GM12878 (cell line): ENCODE results near the gene HYCC1. TPM values are rescaled to one million over a fixed set of nuclear protein-coding genes. Genes with fewer than 3 reads are reported as not detected.

ENCODE experiments used
- ATAC-seq: fragments of 200-7000 bp; cut with Tn5 transposase; 3 replicates; pipeline ENCODE4 v1.9.1; 2020; ENCODE audit warnings: mild to moderate bottlenecking, moderate library complexity
- BruUV-seq: library from RNA; stranded (reverse); fragments of 400-500 nt; replicated peaks from 2 replicates; lab custom pipeline; 2021; lab: Mats Ljungman, UMichigan
- CTCF ChIA-PET: fragments of 300-600 bp; sonication (Branson Sonifier 250); formaldehyde crosslinking; extraction: SDS; loops from one replicate; lab custom pipeline; 2021; ENCODE audit warnings: inconsistent platforms; lab: Yijun Ruan, JAX
- POLR2A ChIA-PET: fragments of 350-600 bp; formaldehyde crosslinking; extraction: SDS; loops from one replicate; lab custom pipeline; 2021; ENCODE audit warnings: inconsistent platforms; lab: Charles Lee
- RAD21 ChIA-PET: fragments of 300-600 bp; sonication (Branson Sonifier 250); formaldehyde crosslinking; loops from one replicate; lab custom pipeline; 2023; ENCODE audit warnings: antibody characterized with exemption; ENCODE audit not compliant: unreplicated experiment; lab: Charles Lee
- SMC1A ChIA-PET: fragments of 300-600 bp; sonication (Branson Sonifier 250); formaldehyde crosslinking; loops from one replicate; lab custom pipeline; 2023; ENCODE audit not compliant: unreplicated experiment, uncharacterized antibody; lab: Charles Lee
- DNase-seq: peaks from one replicate; pipeline ENCODE4 v3.0.0-alpha.2; 2011; ENCODE audit warnings: low read depth, low spot score
- FAIRE-seq: peaks from 3 replicates; lab custom pipeline; 2011; peaks lifted over from hg19 to GRCh38; lab: Jason Lieb, UNC
- H2AFZ ChIP-seq: 2 replicates; pipeline ENCODE4 v1.6.0; 2011; ENCODE audit warnings: low read depth, low read length, control low read depth; ENCODE audit not compliant: control insufficient read depth
- H3K27ac ChIP-seq: 2 replicates; pipeline ENCODE4 v1.5.1; 2011; ENCODE audit warnings: control low read depth; ENCODE audit not compliant: control insufficient read depth, insufficient read depth
- H3K27me3 ChIP-seq, 2 experiments: replicated peaks in 1 of 2; 2 replicates each; pipeline versions ENCODE4 v1.6.0 to v1.6.1; 2011; ENCODE audit warnings: low read length in 1 of 2; ENCODE audit not compliant: control insufficient read depth in 2 of 2, insufficient read depth in 2 of 2
- H3K36me3 ChIP-seq, 2 experiments: 2 replicates each; pipeline ENCODE4 v1.5.1; 2011; ENCODE audit warnings: low read length in 1 of 2; ENCODE audit not compliant: control insufficient read depth in 2 of 2, insufficient read depth in 2 of 2
- H3K4me1 ChIP-seq: 2 replicates; pipeline ENCODE4 v1.6.1; 2011; ENCODE audit warnings: mild to moderate bottlenecking, low read length, moderate library complexity, mixed read lengths; ENCODE audit not compliant: control insufficient read depth, insufficient read depth
- H3K4me2 ChIP-seq: 2 replicates; pipeline ENCODE4 v1.6.0; 2011; ENCODE audit warnings: control low read depth; ENCODE audit not compliant: control insufficient read depth, insufficient read depth
- H3K4me3 ChIP-seq: fragments of 200-600 bp; sonication (generic); 2 replicates; pipeline ENCODE4 v1.5.1; 2016
- H3K79me2 ChIP-seq: 2 replicates; pipeline ENCODE4 v1.6.0; 2011; ENCODE audit warnings: low read length; ENCODE audit not compliant: control insufficient read depth, insufficient read depth
- H3K9ac ChIP-seq: 2 replicates; pipeline ENCODE4 v1.8.0; 2011; ENCODE audit warnings: low read length, control low read depth, mixed read lengths; ENCODE audit not compliant: control insufficient read depth, insufficient read depth
- H3K9me3 ChIP-seq: replicated peaks from 3 replicates; pipeline ENCODE4 v1.5.1; 2011; ENCODE audit warnings: mild to moderate bottlenecking, low read length; ENCODE audit not compliant: control insufficient read depth, insufficient read depth
- H4K20me1 ChIP-seq: 2 replicates; pipeline ENCODE4 v1.6.0; 2011; ENCODE audit not compliant: control insufficient read depth, insufficient read depth
- ASH2L ChIP-seq: fragments of 300-600, 200-600 bp; sonication (generic); IDR thresholded peaks from 2 replicates; pipeline ENCODE4 v1.6.1; 2017; ENCODE audit warnings: low read depth, mild to moderate bottlenecking, borderline replicate concordance
- CHD4 ChIP-seq: fragments of 200-600 bp; sonication (generic); IDR thresholded peaks from 2 replicates; pipeline ENCODE4 v1.6.1; 2016; ENCODE audit warnings: mild to moderate bottlenecking
- EP300 ChIP-seq, 2 experiments: fragments of 150-350 bp in 1 of 2; IDR thresholded peaks; 2 replicates each; pipeline ENCODE4 v1.6.1; 2011 to 2012; ENCODE audit warnings: low read depth in 2 of 2, low read length in 2 of 2, borderline replicate concordance in 1 of 2, improper control_type of control experiment in 1 of 2, inconsistent platforms in 1 of 2; ENCODE audit not compliant: control insufficient read depth in 1 of 2
- GABPA ChIP-seq: IDR thresholded peaks from 2 replicates; pipeline ENCODE4 v1.6.1; 2014; ENCODE audit warnings: antibody characterized with exemption, low read depth, mild to moderate bottlenecking, inconsistent platforms
- KDM1A ChIP-seq: fragments of 200-600 bp; sonication (generic); IDR thresholded peaks from 2 replicates; pipeline ENCODE4 v1.6.1; 2016; ENCODE audit warnings: borderline replicate concordance
- PML ChIP-seq: IDR thresholded peaks from 2 replicates; pipeline ENCODE4 v1.6.1; 2012; ENCODE audit warnings: low read length, inconsistent platforms
- POLR2AphosphoS5 ChIP-seq: IDR thresholded peaks from 2 replicates; pipeline ENCODE4 v1.6.1; 2011; ENCODE audit warnings: mild to moderate bottlenecking, low read length, inconsistent platforms
- RELA ChIP-seq: fragments of 450-650 bp; IDR thresholded peaks from 2 replicates; pipeline ENCODE4 v1.8.0; 2014; ENCODE audit warnings: borderline replicate concordance; ENCODE audit not compliant: partially characterized antibody
- TBL1XR1 ChIP-seq: IDR thresholded peaks from 2 replicates; pipeline ENCODE4 v1.6.1; 2012; ENCODE audit warnings: low read depth, low read length, improper control_type of control experiment
- ZBED1 ChIP-seq: IDR thresholded peaks from 2 replicates; pipeline ENCODE4 v1.6.1; 2016; ENCODE audit warnings: borderline replicate concordance
- ZNF24 ChIP-seq: fragments of 450-650 bp; IDR thresholded peaks from 2 replicates; pipeline ENCODE4 v1.6.1; 2017; ENCODE audit warnings: antibody characterized with exemption, mild to moderate bottlenecking
- WGBS: methylation state at CpG from one replicate; pipeline ENCODE4 v1.1.6; 2016; ENCODE audit warnings: low lambda C conversion rate; ENCODE audit not compliant: insufficient replicate concordance, insufficient coverage; ENCODE audit errors: missing lambda C conversion rate; 5-methylcytosine and 5-hydroxymethylcytosine counted together
- in situ Hi-C: fragments of 300-500 bp; cut with MboI; formaldehyde crosslinking; loops from 9 replicates; pipeline ENCODE4 v1.14.3; 2018; ENCODE audit warnings: mixed read lengths
- intact Hi-C: fragments of 100-400 bp; cut with micrococcal nuclease; formaldehyde crosslinking; loops from one replicate; pipeline ENCODE4 v1.14.2; 2022; ENCODE audit not compliant: unreplicated experiment
- polyA plus RNA-seq, 11 experiments: library from polyadenylated mRNA; depleted of rRNA in 4 of 11; unstranded in 6 of 11; stranded (reverse) in 5 of 11; fragments of >200 nt; fragmentation: Nextera tagmentation in 4 of 11; fragmentation: Illumina TruSeq in 1 of 11; extraction: Ambion mirVana in 4 of 11; extraction: Trizol in 1 of 11; gene quantifications; 1 replicate in 1 of 11; 2 replicates in 10 of 11; pipeline versions ENCODE4 v1.2.1 to v1.2.3, GENCODE V29; 2011 to 2016; ENCODE audit warnings: inconsistent platforms in 2 of 11, missing spikeins in 2 of 11, low read depth in 1 of 11
- total RNA-seq, 4 experiments: library from RNA; depleted of rRNA in 3 of 4; stranded (reverse); fragments of >200 nt in 3 of 4; fragmentation: Illumina TruSeq in 1 of 4; extraction: Trizol in 1 of 4; gene quantifications; 2 replicates each; pipeline versions ENCODE4 v1.2.1 to v1.2.3, GENCODE V29; 2013 to 2021
- TF ChIP-seq, protein P1 (sequence below): fragments of 450-650 bp; IDR thresholded peaks from 2 replicates; pipeline ENCODE4 v1.6.1; 2016; ENCODE audit warnings: mild to moderate bottlenecking
- TF ChIP-seq, protein P2 (sequence below): fragments of 450-650 bp; IDR thresholded peaks from 2 replicates; pipeline ENCODE4 v1.6.1; 2017; ENCODE audit warnings: mild to moderate bottlenecking, low read depth, inconsistent platforms; ENCODE audit not compliant: poor library complexity, severe bottlenecking
- TF ChIP-seq, protein P3 (sequence below): IDR thresholded peaks from 2 replicates; pipeline ENCODE4 v1.6.1; 2011; ENCODE audit warnings: low read depth, mild to moderate bottlenecking, low read length, moderate library complexity, borderline replicate concordance; ENCODE audit errors: extremely low read depth
- TF ChIP-seq, protein P4 (sequence below): fragments of 450-650 bp; IDR thresholded peaks from 2 replicates; pipeline ENCODE4 v1.6.1; 2017; ENCODE audit warnings: mild to moderate bottlenecking, moderate library complexity
- TF ChIP-seq, protein P5 (sequence below): fragments of 450-650 bp; IDR thresholded peaks from 2 replicates; pipeline ENCODE4 v1.6.1; 2014; ENCODE audit warnings: mild to moderate bottlenecking

Gene HYCC1
- total and polyA plus RNA-seq, 10 of the 15 experiments (the other 5 are each of a cell fraction or from before 2014, with no cell fraction given): 8.5 to 62.9 (median 33.1) TPM

DNA sequence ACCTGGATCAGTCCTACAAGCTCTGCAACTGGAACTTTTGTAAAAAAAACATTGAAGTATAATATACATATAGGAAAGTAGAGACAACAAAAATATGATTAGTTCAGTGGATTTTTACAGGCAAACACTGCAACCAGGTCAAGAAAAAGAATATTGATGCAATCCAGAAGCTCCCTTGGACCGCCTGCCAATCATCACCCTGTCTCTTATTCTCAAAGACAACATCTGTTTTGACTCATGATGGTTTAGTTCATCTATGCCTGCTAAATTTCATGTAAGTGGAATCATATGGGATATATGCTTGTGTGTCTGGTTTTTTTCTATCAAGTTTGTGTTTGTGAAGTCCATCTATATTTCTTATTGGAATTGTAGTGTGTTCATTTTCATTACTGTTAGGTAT lies 7.7 kb upstream of the HYCC1 start:
- Histone ChIP-seq H4K20me1 (no peaks in the 10 kb centered on the region), H3K9ac (no peak overlapping the region), H3K27ac (no peak overlapping the region), H3K27me3 (no peaks in the 10 kb centered on the region), H3K4me2 (no peak overlapping the region), H3K79me2 (no peaks in the 10 kb centered on the region), H2AFZ (no peak overlapping the region), H3K4me1 (peaks cover 11% of the 10 kb centered on the region), H3K9me3 (no peaks in the 10 kb centered on the region; the same call in 2 of the 3 replicates), H3K4me3 (no peak overlapping the region), H3K36me3 (no peaks in the 10 kb centered on the region)
- no peak for ATAC-seq
- intact Hi-C loops: no loop called here
- ChIA-PET RAD21 (no interaction called here), SMC1A (interaction anchor here (0.6 to 1.7 kb wide), 3 partner anchors 28 to 197 kb away, joined by 3 to 8 read pairs (median 3); no protein-coding TSS in a partner anchor), CTCF (interaction anchor here (1.4 to 2.6 kb wide), 2 partner anchors 34 to 64 kb away, joined by 5 to 17 read pairs; no protein-coding TSS in a partner anchor), POLR2A (interaction anchor here (0.8 to 1.2 kb wide), 3 partner anchors 69 to 197 kb away, joined by 3 read pairs; partner anchors contain the start of gene KLHL7)
- in situ Hi-C loops: no loop called here
- BruUV-seq: no TSS peak
- no peak for FAIRE-seq
- WGBS: 95% methylated on average over 1 of the region's 1 CpG
- no peak for DNase-seq
- TF ChIP-seq, protein P1, sequence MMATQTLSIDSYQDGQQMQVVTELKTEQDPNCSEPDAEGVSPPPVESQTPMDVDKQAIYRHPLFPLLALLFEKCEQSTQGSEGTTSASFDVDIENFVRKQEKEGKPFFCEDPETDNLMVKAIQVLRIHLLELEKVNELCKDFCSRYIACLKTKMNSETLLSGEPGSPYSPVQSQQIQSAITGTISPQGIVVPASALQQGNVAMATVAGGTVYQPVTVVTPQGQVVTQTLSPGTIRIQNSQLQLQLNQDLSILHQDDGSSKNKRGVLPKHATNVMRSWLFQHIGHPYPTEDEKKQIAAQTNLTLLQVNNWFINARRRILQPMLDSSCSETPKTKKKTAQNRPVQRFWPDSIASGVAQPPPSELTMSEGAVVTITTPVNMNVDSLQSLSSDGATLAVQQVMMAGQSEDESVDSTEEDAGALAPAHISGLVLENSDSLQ: no peak
- TF ChIP-seq ZBED1 (no peak), GABPA (no peak), KDM1A (no peak), CHD4 (no peak), RELA (no peak), ZNF24 (no peak), POLR2AphosphoS5 (no peak), EP300 (IDR thresholded peaks at IDR 0.05; ENCODE audit: borderline replicate concordance in 1 of 2, control insufficient read depth in 1 of 2, low read depth in 2 of 2, low read length in 2 of 2) (no peak), ASH2L (no peak), PML (no peak), TBL1XR1 (no peak)
- TF ChIP-seq, protein P2, sequence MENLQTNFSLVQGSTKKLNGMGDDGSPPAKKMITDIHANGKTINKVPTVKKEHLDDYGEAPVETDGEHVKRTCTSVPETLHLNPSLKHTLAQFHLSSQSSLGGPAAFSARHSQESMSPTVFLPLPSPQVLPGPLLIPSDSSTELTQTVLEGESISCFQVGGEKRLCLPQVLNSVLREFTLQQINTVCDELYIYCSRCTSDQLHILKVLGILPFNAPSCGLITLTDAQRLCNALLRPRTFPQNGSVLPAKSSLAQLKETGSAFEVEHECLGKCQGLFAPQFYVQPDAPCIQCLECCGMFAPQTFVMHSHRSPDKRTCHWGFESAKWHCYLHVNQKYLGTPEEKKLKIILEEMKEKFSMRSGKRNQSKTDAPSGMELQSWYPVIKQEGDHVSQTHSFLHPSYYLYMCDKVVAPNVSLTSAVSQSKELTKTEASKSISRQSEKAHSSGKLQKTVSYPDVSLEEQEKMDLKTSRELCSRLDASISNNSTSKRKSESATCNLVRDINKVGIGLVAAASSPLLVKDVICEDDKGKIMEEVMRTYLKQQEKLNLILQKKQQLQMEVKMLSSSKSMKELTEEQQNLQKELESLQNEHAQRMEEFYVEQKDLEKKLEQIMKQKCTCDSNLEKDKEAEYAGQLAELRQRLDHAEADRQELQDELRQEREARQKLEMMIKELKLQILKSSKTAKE: no peak
- TF ChIP-seq, protein P3, sequence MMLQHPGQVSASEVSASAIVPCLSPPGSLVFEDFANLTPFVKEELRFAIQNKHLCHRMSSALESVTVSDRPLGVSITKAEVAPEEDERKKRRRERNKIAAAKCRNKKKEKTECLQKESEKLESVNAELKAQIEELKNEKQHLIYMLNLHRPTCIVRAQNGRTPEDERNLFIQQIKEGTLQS: no peak
- TF ChIP-seq, protein P4, sequence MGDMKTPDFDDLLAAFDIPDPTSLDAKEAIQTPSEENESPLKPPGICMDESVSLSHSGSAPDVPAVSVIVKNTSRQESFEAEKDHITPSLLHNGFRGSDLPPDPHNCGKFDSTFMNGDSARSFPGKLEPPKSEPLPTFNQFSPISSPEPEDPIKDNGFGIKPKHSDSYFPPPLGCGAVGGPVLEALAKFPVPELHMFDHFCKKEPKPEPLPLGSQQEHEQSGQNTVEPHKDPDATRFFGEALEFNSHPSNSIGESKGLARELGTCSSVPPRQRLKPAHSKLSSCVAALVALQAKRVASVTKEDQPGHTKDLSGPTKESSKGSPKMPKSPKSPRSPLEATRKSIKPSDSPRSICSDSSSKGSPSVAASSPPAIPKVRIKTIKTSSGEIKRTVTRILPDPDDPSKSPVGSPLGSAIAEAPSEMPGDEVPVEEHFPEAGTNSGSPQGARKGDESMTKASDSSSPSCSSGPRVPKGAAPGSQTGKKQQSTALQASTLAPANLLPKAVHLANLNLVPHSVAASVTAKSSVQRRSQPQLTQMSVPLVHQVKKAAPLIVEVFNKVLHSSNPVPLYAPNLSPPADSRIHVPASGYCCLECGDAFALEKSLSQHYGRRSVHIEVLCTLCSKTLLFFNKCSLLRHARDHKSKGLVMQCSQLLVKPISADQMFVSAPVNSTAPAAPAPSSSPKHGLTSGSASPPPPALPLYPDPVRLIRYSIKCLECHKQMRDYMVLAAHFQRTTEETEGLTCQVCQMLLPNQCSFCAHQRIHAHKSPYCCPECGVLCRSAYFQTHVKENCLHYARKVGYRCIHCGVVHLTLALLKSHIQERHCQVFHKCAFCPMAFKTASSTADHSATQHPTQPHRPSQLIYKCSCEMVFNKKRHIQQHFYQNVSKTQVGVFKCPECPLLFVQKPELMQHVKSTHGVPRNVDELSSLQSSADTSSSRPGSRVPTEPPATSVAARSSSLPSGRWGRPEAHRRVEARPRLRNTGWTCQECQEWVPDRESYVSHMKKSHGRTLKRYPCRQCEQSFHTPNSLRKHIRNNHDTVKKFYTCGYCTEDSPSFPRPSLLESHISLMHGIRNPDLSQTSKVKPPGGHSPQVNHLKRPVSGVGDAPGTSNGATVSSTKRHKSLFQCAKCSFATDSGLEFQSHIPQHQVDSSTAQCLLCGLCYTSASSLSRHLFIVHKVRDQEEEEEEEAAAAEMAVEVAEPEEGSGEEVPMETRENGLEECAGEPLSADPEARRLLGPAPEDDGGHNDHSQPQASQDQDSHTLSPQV: no peak
- TF ChIP-seq, protein P5, sequence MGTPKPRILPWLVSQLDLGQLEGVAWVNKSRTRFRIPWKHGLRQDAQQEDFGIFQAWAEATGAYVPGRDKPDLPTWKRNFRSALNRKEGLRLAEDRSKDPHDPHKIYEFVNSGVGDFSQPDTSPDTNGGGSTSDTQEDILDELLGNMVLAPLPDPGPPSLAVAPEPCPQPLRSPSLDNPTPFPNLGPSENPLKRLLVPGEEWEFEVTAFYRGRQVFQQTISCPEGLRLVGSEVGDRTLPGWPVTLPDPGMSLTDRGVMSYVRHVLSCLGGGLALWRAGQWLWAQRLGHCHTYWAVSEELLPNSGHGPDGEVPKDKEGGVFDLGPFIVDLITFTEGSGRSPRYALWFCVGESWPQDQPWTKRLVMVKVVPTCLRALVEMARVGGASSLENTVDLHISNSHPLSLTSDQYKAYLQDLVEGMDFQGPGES: no peak
